Hippocampal formation (tissue), 2 donors: ENCODE data around the gene EYA4.
A peak's percentile ranks its signal among the peaks of the same experiment; 100 is the strongest.

Source experiments
- DNase-seq, 2 donors: peaks; one replicate each; lab custom pipeline; 2025; lab: John Stamatoyannopoulos, UW

Gene EYA4

GRCh38 chr6:133456439-133456838 lies 215.3 kb downstream of the EYA4 start:
- DNase-seq = no peak

GRCh38 chr6:133456944-133457343 lies 215.8 kb downstream of the EYA4 start:
- DNase-seq = no peak

- no peak for DNase-seq
These were observed 218.9 kb downstream of the EYA4 start for GRCh38 chr6:133460101-133460500.

- no peak for DNase-seq
These were observed 222.6 kb downstream of the EYA4 start for GRCh38 chr6:133463790-133464189.

GRCh38 chr6:133466680-133467079 lies 225.5 kb downstream of the EYA4 start:
- no peak for DNase-seq

GRCh38 chr6:133467231-133467981 lies 226.2 kb downstream of the EYA4 start:
- DNase-seq = no peak

GRCh38 chr6:133467982-133468380 lies 226.8 kb downstream of the EYA4 start:
- DNase-seq = no peak

GRCh38 chr6:133468591-133468990 lies 227.4 kb downstream of the EYA4 start:
- DNase-seq = no peak

GRCh38 chr6:133474516-133474915 lies 233.4 kb downstream of the EYA4 start:
- no peak for DNase-seq

- no peak for DNase-seq
These were observed 237.5 kb downstream of the EYA4 start for GRCh38 chr6:133478673-133479072.

GRCh38 chr6:133487174-133487573 lies 246.0 kb downstream of the EYA4 start:
- DNase-seq = no peak

GRCh38 chr6:133495205-133495903 lies 254.2 kb downstream of the EYA4 start:
- DNase-seq = no peak

GRCh38 chr6:133499662-133500061 lies 258.5 kb downstream of the EYA4 start:
- no peak for DNase-seq

- DNase-seq = no peak
These were observed 260.6 kb downstream of the EYA4 start for GRCh38 chr6:133501675-133502270.

GRCh38 chr6:133502441-133503335 lies 261.5 kb downstream of the EYA4 start:
- no peak for DNase-seq

GRCh38 chr6:133503336-133503729 lies 262.2 kb downstream of the EYA4 start:
- DNase-seq = no peak

- no peak for DNase-seq
These were observed 263.0 kb downstream of the EYA4 start for GRCh38 chr6:133504158-133504557.

- DNase-seq = no peak
These were observed 263.6 kb downstream of the EYA4 start for GRCh38 chr6:133504761-133505160.

- DNase-seq = no peak
These were observed 264.5 kb downstream of the EYA4 start for GRCh38 chr6:133505681-133506080.

- peak; percentile 5 to 37 for DNase-seq
These were observed 271.4 kb downstream of the EYA4 start for GRCh38 chr6:133512410-133513016.

- no peak for DNase-seq
These were observed 282.7 kb downstream of the EYA4 start for GRCh38 chr6:133523816-133524215.

- no peak for DNase-seq
These were observed 285.3 kb downstream of the EYA4 start for GRCh38 chr6:133526436-133526835.
